ENCODE results near the gene TMEM181. TPM values are rescaled to one million over a fixed set of nuclear protein-coding genes. Genes with fewer than 3 reads are reported as not detected.
A peak's percentile ranks its signal among the peaks of the same experiment; 100 is the strongest.

Gene TMEM181
- total and polyA plus RNA-seq, 2 of the 13 experiments (the other 11 are each of a cell fraction or from before 2014, with no cell fraction given): 59.1 to 108 TPM

- no peaks in the 10 kb centered on the region for H3K79me2 ChIP-seq (ENCODE audit: insufficient read depth, low read length)
- no peak overlapping the region for H2AFZ ChIP-seq (ENCODE audit: low read length)
- FAIRE-seq: no peak
- intact Hi-C loops (cut with micrococcal nuclease; ENCODE audit: unreplicated experiment): no loop called here
- peaks cover 59 to 80% of the 10 kb centered on the region in 2 experiments for H3K36me3 ChIP-seq (replicated peaks in 1 of 2; ENCODE audit: control insufficient read depth in 1 of 2, insufficient read depth in 2 of 2, low read length in 2 of 2)
- in situ Hi-C loops (cut with HindIII; ENCODE audit: extremely low pct_ligation_motif_present, low pct_unique_long_range_greater_than_20kb): no loop called here
- POLR2A ChIA-PET: no interaction called here
- CTCF ChIA-PET (ENCODE audit: low intra/inter-chr PET ratio, low total read pairs): no interaction called here
- ATAC-seq: peak; percentile 11
- no peaks in the 10 kb centered on the region for H3K27me3 ChIP-seq (ENCODE audit: control insufficient read depth in 1 of 2, insufficient read depth in 2 of 2, low read length in 2 of 2)
- no peak overlapping the region for H3K27ac ChIP-seq (ENCODE audit: extremely low read length, insufficient read depth, low read length)
- H3K4me1 ChIP-seq (ENCODE audit: insufficient read depth, low read length): peaks cover 2% of the 10 kb centered on the region; the same call in 1 of the 2 replicates
- H3K4me3 ChIP-seq (replicated peaks in 1 of 3; ENCODE audit: insufficient read depth in 1 of 3, low read depth in 2 of 3, low read length in 3 of 3): no peak overlapping the region
- 97% methylated on average over 19 of the region's 25 CpGs for WGBS (ENCODE audit: low lambda C conversion rate)
- H3K9ac ChIP-seq (ENCODE audit: insufficient read depth, low read depth, low read length): no peak overlapping the region
- H4K20me1 ChIP-seq (ENCODE audit: insufficient read depth, low read length): peaks cover 5% of the 10 kb centered on the region; the same call in 1 of the 2 replicates
- no peak for DNase-seq (ENCODE audit: low spot score)
- no peaks in the 10 kb centered on the region for H3K9me3 ChIP-seq (ENCODE audit: low read length)
- TF ChIP-seq ZNF598 (CRISPR knock-in tag; IDR thresholded peaks at IDR 0.05; ENCODE audit: borderline replicate concordance) (no peak), AGO2 (optimal IDR thresholded peaks at IDR 0.05; ENCODE audit: low read depth, low read length) (peak; percentile 72)
- no peak overlapping the region for H3K4me2 ChIP-seq (ENCODE audit: low read depth, low read length)
- no TSS peak for BruUV-seq (replicated peaks)
Measured at GRCh38 chr6:158621694-158622544, 62.0 kb downstream of the TMEM181 start.

- DNase-seq (ENCODE audit: low spot score) (no peak), ATAC-seq (no peak), FAIRE-seq (no peak)
- Histone ChIP-seq H3K79me2 (ENCODE audit: insufficient read depth, low read length) (no peaks in the 10 kb centered on the region), H3K27ac (ENCODE audit: extremely low read length, insufficient read depth, low read length) (no peak overlapping the region), H3K9me3 (ENCODE audit: low read length) (no peaks in the 10 kb centered on the region), H3K27me3 (ENCODE audit: control insufficient read depth in 1 of 2, insufficient read depth in 2 of 2, low read length in 2 of 2) (no peaks in the 10 kb centered on the region), H3K4me3 (replicated peaks in 1 of 3; ENCODE audit: insufficient read depth in 1 of 3, low read depth in 2 of 3, low read length in 3 of 3) (no peak overlapping the region), H3K36me3 (replicated peaks in 1 of 2; ENCODE audit: control insufficient read depth in 1 of 2, insufficient read depth in 2 of 2, low read length in 2 of 2) (peaks cover 67 to 87% of the 10 kb centered on the region in 2 experiments), H4K20me1 (ENCODE audit: insufficient read depth, low read length) (peaks cover 8% of the 10 kb centered on the region; the same call in 1 of the 2 replicates), H3K4me2 (ENCODE audit: low read depth, low read length) (no peak overlapping the region), H3K9ac (ENCODE audit: insufficient read depth, low read depth, low read length) (no peak overlapping the region), H3K4me1 (ENCODE audit: insufficient read depth, low read length) (peaks cover 9% of the 10 kb centered on the region; the same call in 1 of the 2 replicates), H2AFZ (ENCODE audit: low read length) (no peak overlapping the region)
- no TSS peak for BruUV-seq (replicated peaks)
- POLR2A ChIA-PET: no interaction called here
- CTCF ChIA-PET (ENCODE audit: low intra/inter-chr PET ratio, low total read pairs): no interaction called here
- in situ Hi-C loops (cut with HindIII; ENCODE audit: extremely low pct_ligation_motif_present, low pct_unique_long_range_greater_than_20kb): no loop called here
- intact Hi-C loops (cut with micrococcal nuclease; ENCODE audit: unreplicated experiment): no loop called here
- WGBS (ENCODE audit: low lambda C conversion rate): 98% methylated on average over 10 of the region's 10 CpGs
- no peak for TF ChIP-seq JARID2 (CRISPR knock-in tag; IDR thresholded peaks at IDR 0.05; ENCODE audit: insufficient replicate concordance)
- no peak for TF ChIP-seq ARID4A (CRISPR knock-in tag; IDR thresholded peaks at IDR 0.05; ENCODE audit: borderline replicate concordance)
- TF ChIP-seq TGIF2 (CRISPR knock-in tag; IDR thresholded peaks at IDR 0.05): no peak
- no peak for TF ChIP-seq NR2F6 (IDR thresholded peaks at IDR 0.05)
- no peak for TF ChIP-seq NR2F6 (CRISPR knock-in tag; IDR thresholded peaks at IDR 0.05)
- TF ChIP-seq ARID3A (IDR thresholded peaks at IDR 0.05; ENCODE audit: low read depth, low read length): no peak
- TF ChIP-seq ZFP1 (CRISPR knock-in tag; IDR thresholded peaks at IDR 0.05): no peak
- no peak for TF ChIP-seq ZNF317 (CRISPR knock-in tag; IDR thresholded peaks at IDR 0.05)
Measured at GRCh38 chr6:158622545-158623190, 62.8 kb downstream of the TMEM181 start.

Data from HepG2 (cell line).